NB4 (cell line): ENCODE data around the gene PRRC2A.

ENCODE experiments used
- POLR2A ChIP-seq: IDR thresholded peaks from 2 replicates; pipeline ENCODE4 v1.6.1; 2011; ENCODE audit warnings: mild to moderate bottlenecking; ENCODE audit not compliant: insufficient read length; ENCODE audit errors: extremely low read depth
- TF ChIP-seq, protein P1 (sequence below): IDR thresholded peaks from one replicate; pipeline ENCODE4 v1.5.1; 2012; ENCODE audit warnings: low read depth, low read length
- TF ChIP-seq, protein P2 (sequence below): IDR thresholded peaks from 2 replicates; pipeline ENCODE4 v1.6.1; 2011; ENCODE audit warnings: low read depth, low read length

DNA sequence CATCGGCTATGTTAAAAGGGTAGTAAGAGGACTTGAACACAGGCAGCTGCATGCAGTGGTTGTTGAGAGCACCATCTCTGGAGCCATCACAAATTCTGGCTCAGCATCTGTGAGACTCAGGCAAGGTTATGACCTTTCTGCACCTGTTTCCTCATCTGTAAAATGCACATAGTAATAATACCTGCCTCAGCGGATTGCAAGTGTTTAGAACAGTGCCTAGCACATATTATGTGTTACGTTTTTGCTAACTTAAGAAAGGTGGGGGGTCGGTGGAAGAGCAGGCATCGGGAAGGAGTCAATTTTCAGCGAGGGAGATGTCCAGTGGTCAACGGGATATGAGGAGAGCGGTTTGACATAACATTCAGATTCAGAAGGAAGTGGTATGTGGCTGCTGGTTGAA is 57.4 kb downstream of the PRRC2A start:
- no peak for TF ChIP-seq POLR2A
- TF ChIP-seq, protein P1, sequence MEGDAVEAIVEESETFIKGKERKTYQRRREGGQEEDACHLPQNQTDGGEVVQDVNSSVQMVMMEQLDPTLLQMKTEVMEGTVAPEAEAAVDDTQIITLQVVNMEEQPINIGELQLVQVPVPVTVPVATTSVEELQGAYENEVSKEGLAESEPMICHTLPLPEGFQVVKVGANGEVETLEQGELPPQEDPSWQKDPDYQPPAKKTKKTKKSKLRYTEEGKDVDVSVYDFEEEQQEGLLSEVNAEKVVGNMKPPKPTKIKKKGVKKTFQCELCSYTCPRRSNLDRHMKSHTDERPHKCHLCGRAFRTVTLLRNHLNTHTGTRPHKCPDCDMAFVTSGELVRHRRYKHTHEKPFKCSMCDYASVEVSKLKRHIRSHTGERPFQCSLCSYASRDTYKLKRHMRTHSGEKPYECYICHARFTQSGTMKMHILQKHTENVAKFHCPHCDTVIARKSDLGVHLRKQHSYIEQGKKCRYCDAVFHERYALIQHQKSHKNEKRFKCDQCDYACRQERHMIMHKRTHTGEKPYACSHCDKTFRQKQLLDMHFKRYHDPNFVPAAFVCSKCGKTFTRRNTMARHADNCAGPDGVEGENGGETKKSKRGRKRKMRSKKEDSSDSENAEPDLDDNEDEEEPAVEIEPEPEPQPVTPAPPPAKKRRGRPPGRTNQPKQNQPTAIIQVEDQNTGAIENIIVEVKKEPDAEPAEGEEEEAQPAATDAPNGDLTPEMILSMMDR = no peak
- TF ChIP-seq, protein P2, sequence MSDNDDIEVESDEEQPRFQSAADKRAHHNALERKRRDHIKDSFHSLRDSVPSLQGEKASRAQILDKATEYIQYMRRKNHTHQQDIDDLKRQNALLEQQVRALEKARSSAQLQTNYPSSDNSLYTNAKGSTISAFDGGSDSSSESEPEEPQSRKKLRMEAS = no peak
